K562 (cell line): ENCODE data around the gene KHNYN. TPM values are rescaled to one million over a fixed set of nuclear protein-coding genes. Genes with fewer than 3 reads are reported as not detected.

ENCODE experiments used
- EP400 ChIP-seq: fragments of 450-650 bp; IDR thresholded peaks from 2 replicates; pipeline ENCODE4 v1.6.1; 2017; ENCODE audit warnings: antibody characterized with exemption, mild to moderate bottlenecking, moderate library complexity
- ETV1 ChIP-seq: fragments of 450-650 bp; conservative IDR thresholded peaks from 2 replicates; pipeline ENCODE4 v1.6.1; 2016; ENCODE audit warnings: missing genetic modification characterization, control low read depth, low read depth, missing compliant biosample characterization
- HDAC2 ChIP-seq: fragments of 450-650 bp; IDR thresholded peaks from 2 replicates; pipeline ENCODE4 v1.6.1; 2016; ENCODE audit warnings: mild to moderate bottlenecking
- POLR2A ChIP-seq: fragments of 450-650 bp; conservative IDR thresholded peaks from 2 replicates; pipeline ENCODE4 v1.6.1; 2016
- RBM25 ChIP-seq: fragments of 200-400 bp; formaldehyde crosslinking; IDR thresholded peaks from 2 replicates; pipeline ENCODE4 v1.6.1; 2018; ENCODE audit warnings: low read length, low read depth, moderate library complexity; ENCODE audit not compliant: severe bottlenecking
- polyA plus RNA-seq, 8 experiments: library from polyadenylated mRNA; depleted of rRNA in 4 of 8; stranded (reverse) in 5 of 8; unstranded in 3 of 8; fragments of >200 nt; fragmentation: Nextera tagmentation in 2 of 8; fragmentation: Illumina TruSeq in 1 of 8; extraction: Ambion mirVana in 2 of 8; extraction: Trizol in 1 of 8; gene quantifications; 2 replicates each; pipeline versions ENCODE4 v1.2.1 to v1.2.3, GENCODE V29; 2011 to 2014; ENCODE audit warnings: inconsistent platforms in 1 of 8, missing spikeins in 1 of 8
- total RNA-seq, 7 experiments: library from RNA; depleted of rRNA in 6 of 7; stranded (reverse); fragments of >200 nt in 6 of 7; fragmentation: Illumina TruSeq in 2 of 7; extraction: Trizol in 2 of 7; gene quantifications; 2 replicates each; pipeline versions ENCODE4 v1.2.1 to v1.2.3, GENCODE V29; 2011 to 2021; ENCODE audit warnings: low replicate concordance in 1 of 7
- TF ChIP-seq, protein P1 (sequence below), 3 experiments: fragments of 200-800 bp in 1 of 3; sonication (Bioruptor generic) in 1 of 3; sonication (generic) in 1 of 3; formaldehyde crosslinking in 1 of 3; IDR thresholded peaks; 2 replicates each; pipeline versions ENCODE4 v1.6.1 to v1.8.0; 2016 to 2022; ENCODE audit warnings: mild to moderate bottlenecking in 2 of 3, missing compliant biosample characterization in 2 of 3, missing genetic modification characterization in 2 of 3, missing genetic modification reagents in 1 of 3
- TF ChIP-seq, protein P2 (sequence below): fragments of 200-800 bp; sonication (Bioruptor generic); IDR thresholded peaks from 2 replicates; pipeline ENCODE4 v1.6.1; 2017; ENCODE audit warnings: missing genetic modification characterization, missing compliant biosample characterization
- TF ChIP-seq, protein P3 (sequence below): sonication (generic); formaldehyde crosslinking; IDR thresholded peaks from 2 replicates; pipeline ENCODE4 v1.8.0; 2022; ENCODE audit warnings: missing genetic modification reagents, mild to moderate bottlenecking, moderate library complexity, borderline replicate concordance
- TF ChIP-seq, protein P4 (sequence below): sonication (generic); IDR thresholded peaks from 2 replicates; pipeline ENCODE4 v1.6.1; 2016

KHNYN gene
- total and polyA plus RNA-seq, 9 of the 15 experiments (the other 6 are each of a cell fraction or from before 2014, with no cell fraction given): 0.76 to 26.0 (median 14.1) TPM

DNA sequence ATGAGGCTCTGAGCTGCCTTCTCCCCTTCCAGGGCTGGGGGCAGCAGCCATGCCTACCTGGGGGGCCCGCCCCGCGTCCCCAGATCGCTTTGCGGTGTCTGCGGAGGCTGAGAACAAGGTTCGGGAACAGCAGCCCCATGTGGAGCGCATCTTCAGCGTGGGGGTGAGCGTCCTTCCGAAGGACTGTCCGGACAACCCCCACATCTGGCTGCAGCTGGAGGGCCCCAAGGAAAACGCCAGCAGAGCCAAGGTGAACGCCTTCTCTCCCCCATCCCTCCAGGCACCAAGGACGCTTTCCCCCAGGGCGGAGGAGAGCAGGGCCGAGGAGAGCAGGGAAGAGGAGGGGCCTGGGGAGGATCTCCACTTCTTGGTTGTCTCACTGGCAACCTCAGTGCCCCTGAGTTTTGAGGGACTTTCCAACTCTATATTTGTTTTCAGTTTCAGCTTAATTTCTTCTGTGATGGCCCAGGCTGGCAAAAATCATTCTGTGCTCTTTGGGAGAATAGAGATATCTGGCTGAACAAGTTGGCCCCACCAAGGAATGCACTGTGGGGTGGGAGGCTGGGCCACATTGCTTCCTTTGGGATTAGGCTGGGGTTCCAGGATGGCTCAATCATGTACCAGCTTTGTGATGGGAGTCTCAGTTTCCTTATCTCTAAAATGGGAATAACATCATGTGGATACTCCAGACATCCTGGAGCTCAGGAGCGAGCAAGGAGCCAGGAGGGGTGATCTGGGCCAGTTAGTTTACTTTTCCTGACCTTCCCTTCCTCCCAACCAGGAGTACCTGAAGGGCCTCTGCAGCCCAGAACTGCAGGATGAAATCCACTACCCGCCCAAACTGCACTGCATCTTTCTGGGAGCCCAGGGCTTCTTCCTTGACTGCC, 1.2 kb downstream of the KHNYN start (continued):
- TF ChIP-seq, protein P1, sequence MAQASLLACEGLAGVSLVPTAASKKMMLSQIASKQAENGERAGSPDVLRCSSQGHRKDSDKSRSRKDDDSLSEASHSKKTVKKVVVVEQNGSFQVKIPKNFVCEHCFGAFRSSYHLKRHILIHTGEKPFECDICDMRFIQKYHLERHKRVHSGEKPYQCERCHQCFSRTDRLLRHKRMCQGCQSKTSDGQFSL (CRISPR knock-in tag; IDR thresholded peaks at IDR 0.05): peak; percentile 5; the same call in 1 of the 2 replicates
- TF ChIP-seq, protein P1 (tag; IDR thresholded peaks at IDR 0.05): peak in 1 of 2 experiments; percentile 21; a peak in 1 of 4 replicates
- 0 out of 2 replicates have a peak, but pooled peaks have one; percentile 1 for TF ChIP-seq HDAC2
- 0 out of 2 replicates have a peak, but pooled peaks have one; percentile 2 for TF ChIP-seq EP400
- TF ChIP-seq, protein P2, sequence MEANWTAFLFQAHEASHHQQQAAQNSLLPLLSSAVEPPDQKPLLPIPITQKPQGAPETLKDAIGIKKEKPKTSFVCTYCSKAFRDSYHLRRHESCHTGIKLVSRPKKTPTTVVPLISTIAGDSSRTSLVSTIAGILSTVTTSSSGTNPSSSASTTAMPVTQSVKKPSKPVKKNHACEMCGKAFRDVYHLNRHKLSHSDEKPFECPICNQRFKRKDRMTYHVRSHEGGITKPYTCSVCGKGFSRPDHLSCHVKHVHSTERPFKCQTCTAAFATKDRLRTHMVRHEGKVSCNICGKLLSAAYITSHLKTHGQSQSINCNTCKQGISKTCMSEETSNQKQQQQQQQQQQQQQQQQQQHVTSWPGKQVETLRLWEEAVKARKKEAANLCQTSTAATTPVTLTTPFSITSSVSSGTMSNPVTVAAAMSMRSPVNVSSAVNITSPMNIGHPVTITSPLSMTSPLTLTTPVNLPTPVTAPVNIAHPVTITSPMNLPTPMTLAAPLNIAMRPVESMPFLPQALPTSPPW (CRISPR knock-in tag): 0 out of 2 replicates have a peak, but pooled peaks have one; percentile 1
- TF ChIP-seq, protein P3, sequence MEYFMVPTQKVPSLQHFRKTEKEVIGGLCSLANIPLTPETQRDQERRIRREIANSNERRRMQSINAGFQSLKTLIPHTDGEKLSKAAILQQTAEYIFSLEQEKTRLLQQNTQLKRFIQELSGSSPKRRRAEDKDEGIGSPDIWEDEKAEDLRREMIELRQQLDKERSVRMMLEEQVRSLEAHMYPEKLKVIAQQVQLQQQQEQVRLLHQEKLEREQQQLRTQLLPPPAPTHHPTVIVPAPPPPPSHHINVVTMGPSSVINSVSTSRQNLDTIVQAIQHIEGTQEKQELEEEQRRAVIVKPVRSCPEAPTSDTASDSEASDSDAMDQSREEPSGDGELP (CRISPR knock-in tag): peak; percentile 19; the same call in 1 of the 2 replicates
- no peak for TF ChIP-seq ETV1
- TF ChIP-seq RBM25: peak; percentile 58
- TF ChIP-seq POLR2A: 0 out of 2 replicates have a peak, but pooled peaks have one; percentile 17
- TF ChIP-seq, protein P4, sequence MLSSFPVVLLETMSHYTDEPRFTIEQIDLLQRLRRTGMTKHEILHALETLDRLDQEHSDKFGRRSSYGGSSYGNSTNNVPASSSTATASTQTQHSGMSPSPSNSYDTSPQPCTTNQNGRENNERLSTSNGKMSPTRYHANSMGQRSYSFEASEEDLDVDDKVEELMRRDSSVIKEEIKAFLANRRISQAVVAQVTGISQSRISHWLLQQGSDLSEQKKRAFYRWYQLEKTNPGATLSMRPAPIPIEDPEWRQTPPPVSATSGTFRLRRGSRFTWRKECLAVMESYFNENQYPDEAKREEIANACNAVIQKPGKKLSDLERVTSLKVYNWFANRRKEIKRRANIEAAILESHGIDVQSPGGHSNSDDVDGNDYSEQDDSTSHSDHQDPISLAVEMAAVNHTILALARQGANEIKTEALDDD: peak; percentile 8; the same call in 1 of the 2 replicates
